GM12874 (cell line): ENCODE measurements around the gene ARF1.

Experiments used
- CTCF ChIP-seq: IDR thresholded peaks from 2 replicates; pipeline ENCODE4 v1.5.1; 2011; ENCODE audit warnings: low read depth, mild to moderate bottlenecking, control low read depth, low read length, moderate library complexity; ENCODE audit not compliant: insufficient read depth

ARF1 gene

GRCh38 chr1:228142701-228143136, 60.2 kb downstream of the ARF1 start:
- TF ChIP-seq CTCF = no peak

GRCh38 chr1:228143480-228144192, 61.1 kb downstream of the ARF1 start:
- no peak for TF ChIP-seq CTCF

GRCh38 chr1:228144193-228144992, 61.9 kb downstream of the ARF1 start:
- TF ChIP-seq CTCF = no peak

GRCh38 chr1:228144993-228145343, 62.5 kb downstream of the ARF1 start:
- TF ChIP-seq CTCF = no peak

GRCh38 chr1:228145463-228146416, 63.2 kb downstream of the ARF1 start:
- no peak for TF ChIP-seq CTCF

GRCh38 chr1:228146417-228147150, 64.1 kb downstream of the ARF1 start:
- no peak for TF ChIP-seq CTCF
